ENCODE results near the gene ZDHHC7.

The ZDHHC7 gene

GRCh38 chr16:84963066-84963465, 48.3 kb downstream of the ZDHHC7 start:
- DNase-seq (ENCODE audit: low read depth) = no peak
- no peak for TF ChIP-seq CTCF (IDR thresholded peaks at IDR 0.05; ENCODE audit: control insufficient read depth, extremely low read depth, insufficient read depth)
- no peak overlapping the region for H3K4me3 ChIP-seq (ENCODE audit: low read depth, low read length)

- DNase-seq (ENCODE audit: low read depth) = no peak
- no peak for TF ChIP-seq CTCF (IDR thresholded peaks at IDR 0.05; ENCODE audit: control insufficient read depth, extremely low read depth, insufficient read depth)
- H3K4me3 ChIP-seq (ENCODE audit: low read depth, low read length) = no peak overlapping the region
These were observed 50.4 kb downstream of the ZDHHC7 start for GRCh38 chr16:84960942-84961341.

GRCh38 chr16:84959784-84960417, 51.4 kb downstream of the ZDHHC7 start:
- H3K4me3 ChIP-seq (ENCODE audit: low read depth, low read length) = no peak overlapping the region
- DNase-seq (ENCODE audit: low read depth) = no peak

GRCh38 chr16:84959045-84959576, 52.2 kb downstream of the ZDHHC7 start:
- DNase-seq (ENCODE audit: low read depth) = no peak
- no peak overlapping the region for H3K4me3 ChIP-seq (ENCODE audit: low read depth, low read length)
- TF ChIP-seq CTCF (IDR thresholded peaks at IDR 0.05; ENCODE audit: control insufficient read depth, extremely low read depth, insufficient read depth) = no peak

More at GRCh38 chr16:84959784-84960417, 51.4 kb downstream of the ZDHHC7 start:
- TF ChIP-seq CTCF (IDR thresholded peaks at IDR 0.05; ENCODE audit: control insufficient read depth, extremely low read depth, insufficient read depth) = no peak

GRCh38 chr16:84957792-84958191, 53.5 kb downstream of the ZDHHC7 start:
- no peak for TF ChIP-seq CTCF (IDR thresholded peaks at IDR 0.05; ENCODE audit: control insufficient read depth, extremely low read depth, insufficient read depth)
- no peak overlapping the region for H3K4me3 ChIP-seq (ENCODE audit: low read depth, low read length)
- no peak for DNase-seq (ENCODE audit: low read depth)

GRCh38 chr16:84957192-84957591, 54.1 kb downstream of the ZDHHC7 start:
- no peak for TF ChIP-seq CTCF (IDR thresholded peaks at IDR 0.05; ENCODE audit: control insufficient read depth, extremely low read depth, insufficient read depth)
- no peak overlapping the region for H3K4me3 ChIP-seq (ENCODE audit: low read depth, low read length)
- DNase-seq (ENCODE audit: low read depth) = no peak

GRCh38 chr16:84955427-84955826, 55.9 kb downstream of the ZDHHC7 start:
- peak; percentile 26 for DNase-seq (ENCODE audit: low read depth)
- no peak overlapping the region for H3K4me3 ChIP-seq (ENCODE audit: low read depth, low read length)
- TF ChIP-seq CTCF (IDR thresholded peaks at IDR 0.05; ENCODE audit: control insufficient read depth, extremely low read depth, insufficient read depth) = no peak
